GM13977 (cell line): ENCODE measurements around the gene PGM5.

Experiments used
- DNase-seq: peaks from one replicate; pipeline ENCODE4 v3.0.0; 2012; ENCODE audit warnings: low spot score
- CTCF ChIP-seq: IDR thresholded peaks from 2 replicates; pipeline ENCODE4 v1.5.1; 2012; ENCODE audit warnings: mild to moderate bottlenecking, control low read depth; ENCODE audit not compliant: insufficient read depth; ENCODE audit errors: extremely low read depth, missing control alignments
- in situ Hi-C: fragments of 300-500 bp; cut with MboI; formaldehyde crosslinking; loops from one replicate; pipeline ENCODE4 v1.12.0; 2022; ENCODE audit warnings: low sequenced_read_pairs, low pct_unique_long_range_greater_than_20kb, mixed read lengths, inconsistent platforms; ENCODE audit not compliant: unreplicated experiment

PGM5 gene

GRCh38 chr9:68428481-68428880 is 72.1 kb downstream of the PGM5 start:
- in situ Hi-C loops, result no loop called here
- no peak for TF ChIP-seq CTCF
- DNase-seq, result no peak

- in situ Hi-C loops, result no loop called here
- no peak for TF ChIP-seq CTCF
Observed at GRCh38 chr9:68429631-68430030, 73.2 kb downstream of the PGM5 start.

GRCh38 chr9:68431307-68431706 is 74.9 kb downstream of the PGM5 start:
- DNase-seq, result no peak
- TF ChIP-seq CTCF, result no peak
- in situ Hi-C loops, result no loop called here

More at GRCh38 chr9:68429631-68430030, 73.2 kb downstream of the PGM5 start:
- no peak for DNase-seq

GRCh38 chr9:68433531-68434110 is 77.2 kb downstream of the PGM5 start:
- no peak for DNase-seq
- no peak for TF ChIP-seq CTCF
- in situ Hi-C loops, result no loop called here

GRCh38 chr9:68437785-68438184 is 81.4 kb downstream of the PGM5 start:
- in situ Hi-C loops, result no loop called here
- DNase-seq, result no peak
- no peak for TF ChIP-seq CTCF

GRCh38 chr9:68443624-68444023 is 87.2 kb downstream of the PGM5 start:
- no peak for DNase-seq
- in situ Hi-C loops, result no loop called here
- TF ChIP-seq CTCF, result no peak

GRCh38 chr9:68446836-68447235 is 90.4 kb downstream of the PGM5 start:
- DNase-seq, result no peak
- TF ChIP-seq CTCF, result no peak
- in situ Hi-C loops, result no loop called here
